ENCODE results near the gene CBY2.
"Not testable (repeated sequence)": the region's sequence is repeated elsewhere in the genome, so short reads cannot be mapped to it uniquely, and the experiment has no call there.

GRCh38 chr13:45669626-45670025 is 32.5 kb upstream of the CBY2 start:
- TF ChIP-seq CTCF (IDR thresholded peaks at IDR 0.05 in 2 of 3, conservative IDR thresholded peaks at IDR 0.05 in 1 of 3; ENCODE audit: borderline replicate concordance in 1 of 3, insufficient read depth in 1 of 3, low read depth in 2 of 3, low read length in 2 of 3); ZBTB33 (IDR thresholded peaks at IDR 0.05; ENCODE audit: extremely low read depth, insufficient replicate concordance, low read length); CBX3 (IDR thresholded peaks at IDR 0.05; ENCODE audit: low read depth); SRF (IDR thresholded peaks at IDR 0.05; ENCODE audit: low read depth); POLR2AphosphoS5 (IDR thresholded peaks at IDR 0.05; ENCODE audit: low read depth, low read length); EZH2 (IDR thresholded peaks at IDR 0.05); POLR2A (IDR thresholded peaks at IDR 0.05; ENCODE audit: borderline replicate concordance, extremely low read depth, insufficient read depth, insufficient read length); ZNF274 (IDR thresholded peaks at IDR 0.05; ENCODE audit: low read depth, low read length); SIN3A (IDR thresholded peaks at IDR 0.05; ENCODE audit: low read depth); TCF7L2 (IDR thresholded peaks at IDR 0.05; ENCODE audit: borderline replicate concordance, extremely low read depth, insufficient read depth, insufficient read length): not testable (repeated sequence)

All from HCT116 (cell line).